HG03280 (cell line): ENCODE results near the gene ZNF827.
A peak's percentile ranks its signal among the peaks of the same experiment; 100 is the strongest.

Source experiments
- ATAC-seq: cut with Tn5 transposase; IDR thresholded peaks from one replicate; pipeline ENCODE4 v1.9.1; 2021; ENCODE audit warnings: mild to moderate bottlenecking, moderate library complexity; ENCODE audit not compliant: unreplicated experiment

Gene ZNF827

DNA sequence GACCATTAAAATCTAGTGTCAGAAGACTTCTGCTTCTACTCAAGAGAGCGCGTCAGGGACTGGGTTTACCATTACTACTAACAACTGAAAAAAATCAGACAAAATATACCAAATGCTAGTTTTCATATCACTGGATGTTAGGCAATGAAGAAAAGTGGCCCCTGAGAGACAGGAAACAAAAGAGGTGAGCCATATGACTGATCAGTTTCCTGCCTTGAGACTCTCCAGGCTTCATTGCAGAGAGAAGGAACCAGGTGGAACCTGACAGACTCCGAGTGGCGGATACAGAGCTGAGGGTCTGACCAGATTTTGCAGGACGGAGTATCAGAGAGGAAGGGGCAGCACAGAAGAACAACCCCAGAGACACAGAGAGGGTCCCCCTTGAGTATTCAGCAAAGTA is 172.3 kb downstream of the ZNF827 start:
- ATAC-seq, result no peak

DNA sequence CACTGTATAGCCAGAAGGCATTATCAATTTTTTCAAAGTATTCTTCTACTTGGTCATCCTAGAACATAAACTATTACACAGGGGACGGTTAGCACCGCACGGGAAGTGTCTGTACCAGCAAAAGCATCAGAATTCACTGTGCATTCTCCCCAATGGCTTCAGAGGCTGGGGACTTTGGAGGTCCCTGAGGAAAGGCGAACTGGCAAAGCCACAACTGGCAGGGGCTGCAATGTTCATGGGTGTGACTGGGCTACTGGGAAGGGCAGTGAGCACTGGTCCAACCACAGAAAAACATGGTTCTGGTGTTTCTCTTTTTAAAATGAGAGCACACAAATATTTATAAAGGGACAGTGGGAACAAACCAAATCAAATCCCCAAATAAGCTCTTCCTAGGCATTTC is 175.2 kb downstream of the ZNF827 start:
- no peak for ATAC-seq

DNA sequence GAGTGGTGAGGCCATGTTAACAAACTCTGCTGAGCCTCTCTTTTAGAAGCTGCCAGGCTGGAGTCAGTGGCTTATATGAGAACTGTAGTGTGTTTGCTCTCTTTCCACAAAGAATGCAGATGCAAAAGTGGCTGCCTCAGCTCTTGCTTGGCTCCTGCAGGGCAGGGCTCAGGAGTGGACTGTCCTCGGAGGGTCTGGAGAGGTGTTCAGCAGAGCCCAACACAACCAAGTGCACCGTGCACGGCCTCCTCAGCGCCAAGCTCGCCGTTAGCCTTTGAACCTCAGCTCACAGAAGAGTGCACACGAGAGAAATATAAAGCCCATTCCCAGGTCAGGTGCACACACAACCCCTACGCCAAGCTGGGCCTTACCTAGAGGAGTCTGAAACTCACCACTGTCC is 175.9 kb downstream of the ZNF827 start:
- no peak for ATAC-seq

DNA sequence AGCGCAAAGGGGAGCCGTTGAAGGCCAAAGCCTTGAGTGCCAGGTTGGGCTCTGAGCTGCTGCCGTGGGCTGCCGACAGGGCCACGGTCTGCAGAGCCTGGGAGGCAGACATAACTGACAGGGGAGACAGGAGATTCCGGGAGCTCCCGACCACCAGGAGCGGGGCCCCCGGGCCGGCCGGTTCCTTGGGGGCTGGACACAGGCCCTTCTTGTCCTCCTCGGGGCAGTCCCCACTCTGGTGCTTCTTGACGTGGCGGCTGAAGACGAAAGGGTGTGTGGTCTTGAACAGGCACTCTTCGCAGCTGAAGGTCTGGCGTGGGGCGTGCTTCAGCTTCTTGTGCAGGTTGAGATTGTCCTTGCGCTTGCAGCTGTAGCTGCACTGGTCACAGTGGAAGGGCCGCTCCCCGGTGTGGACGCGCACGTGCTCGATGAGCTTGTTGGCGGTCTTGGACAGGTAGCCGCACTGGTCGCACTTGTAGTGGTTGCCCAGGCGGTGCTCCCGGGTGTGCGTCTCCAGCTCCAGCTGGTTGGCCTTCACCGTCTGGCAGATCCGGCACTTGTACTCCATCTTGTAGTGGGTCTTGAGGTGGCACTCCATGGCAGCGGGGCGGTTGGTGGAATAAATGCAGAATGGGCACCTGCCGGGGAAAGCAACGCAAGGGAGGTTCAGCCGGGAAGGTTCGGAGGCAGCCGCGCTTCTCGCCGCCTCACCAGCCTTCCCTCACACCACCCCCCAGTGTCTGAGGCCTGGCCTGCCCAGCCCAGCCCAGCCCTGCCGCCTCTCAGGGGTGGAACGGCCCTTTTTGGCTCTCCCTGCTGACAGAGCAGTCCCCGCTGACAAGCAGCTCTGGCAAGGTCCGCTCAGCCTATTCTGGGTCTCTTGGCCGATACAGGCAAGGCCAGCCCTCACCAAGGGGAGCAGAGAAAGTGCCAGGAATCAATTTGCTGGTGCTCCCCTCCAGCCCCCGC is 177.4 kb downstream of the ZNF827 start:
- no peak for ATAC-seq

DNA sequence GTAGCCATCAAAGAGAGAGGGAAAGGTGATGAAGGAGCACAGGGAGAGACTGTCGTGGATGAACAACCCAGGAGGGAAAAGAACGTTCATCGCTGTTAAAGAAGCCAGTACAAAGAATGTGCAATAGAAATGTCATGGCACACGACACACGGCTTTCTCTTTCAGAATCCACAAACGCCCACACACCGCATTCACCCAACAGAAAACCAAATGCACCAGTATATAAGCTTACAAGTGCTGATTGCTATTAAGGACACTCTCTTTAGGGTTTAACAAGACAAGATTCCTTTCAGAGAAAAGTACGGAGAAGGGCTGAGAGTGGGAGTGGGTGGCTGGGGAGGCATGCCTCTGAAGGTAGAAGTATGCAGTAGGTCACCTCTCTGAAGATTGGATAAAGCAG is 178.4 kb downstream of the ZNF827 start:
- ATAC-seq, result no peak

DNA sequence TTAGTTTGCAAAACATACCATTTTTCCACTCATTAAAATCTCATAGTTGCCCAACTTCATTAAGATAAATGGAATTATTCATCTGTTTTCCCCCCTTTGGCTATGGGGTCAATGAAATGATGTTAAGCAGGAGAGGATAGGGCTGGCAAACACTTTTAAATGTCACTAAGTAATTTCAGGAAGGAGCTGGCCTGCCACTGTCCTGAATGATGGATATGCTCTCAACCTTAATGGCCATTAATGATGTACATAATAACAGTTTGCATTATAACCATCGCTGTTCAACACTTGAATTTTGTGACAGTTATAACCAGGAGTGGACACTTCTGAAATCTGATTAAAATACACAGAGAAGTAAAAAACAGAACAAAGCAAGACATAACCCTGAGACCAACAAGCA is 181.4 kb downstream of the ZNF827 start:
- no peak for ATAC-seq

DNA sequence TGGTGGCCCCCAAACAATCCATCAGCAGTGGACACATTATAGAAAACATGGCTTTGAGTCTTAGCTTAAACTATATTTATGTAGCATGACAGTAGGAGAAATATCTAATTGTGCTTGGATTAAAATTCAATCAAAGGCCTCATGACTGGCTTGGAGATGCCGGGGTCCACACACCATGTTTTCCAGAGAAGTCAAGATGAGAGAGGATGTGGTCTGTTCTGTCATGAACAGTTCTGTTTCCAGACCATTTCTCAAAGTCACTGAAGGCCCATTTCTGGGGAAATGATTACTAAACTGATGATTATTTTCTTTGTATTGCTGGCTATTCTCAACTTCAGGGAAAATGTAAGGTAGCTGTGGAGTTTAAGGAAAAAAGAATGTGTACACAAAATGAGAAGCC is 182.4 kb downstream of the ZNF827 start:
- ATAC-seq, result no peak

DNA sequence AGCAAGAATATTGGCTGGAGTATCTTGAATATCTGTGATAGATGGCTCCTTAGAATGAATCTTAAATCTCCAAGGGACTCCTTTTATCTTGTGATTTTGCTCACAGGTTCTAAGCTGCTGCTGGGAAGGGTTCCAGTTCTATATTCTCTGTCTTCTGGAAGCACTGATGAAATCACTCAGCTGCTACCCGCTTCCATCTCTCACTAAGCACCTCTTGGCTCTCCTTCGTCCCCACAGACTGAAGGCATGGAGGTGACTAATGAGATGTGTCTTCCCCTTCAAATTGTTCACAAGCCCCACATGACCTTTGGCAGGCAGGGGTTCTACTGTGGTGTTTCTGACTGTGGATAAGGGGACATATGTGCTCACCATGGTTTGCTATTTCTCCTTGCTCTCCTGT is 182.8 kb downstream of the ZNF827 start:
- no peak for ATAC-seq

DNA sequence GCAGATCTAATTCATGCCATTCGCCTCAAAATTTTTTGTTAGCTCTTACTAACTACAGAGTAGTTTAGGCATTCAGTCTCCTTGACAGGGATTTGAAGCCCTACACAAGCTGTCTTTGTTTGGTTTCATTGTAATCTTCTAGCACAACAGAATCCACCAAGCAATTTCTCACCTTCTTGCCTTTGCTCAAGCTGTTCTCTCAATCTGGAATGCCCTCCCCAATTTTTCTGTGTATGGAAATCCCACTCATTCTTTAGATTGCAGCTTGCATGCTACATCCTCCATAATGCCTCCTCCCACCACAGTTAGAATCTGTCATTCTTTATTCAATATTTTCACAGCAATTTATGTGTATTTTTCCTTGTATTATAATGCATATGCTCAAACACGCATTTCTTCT is 195.0 kb downstream of the ZNF827 start:
- no peak for ATAC-seq

DNA sequence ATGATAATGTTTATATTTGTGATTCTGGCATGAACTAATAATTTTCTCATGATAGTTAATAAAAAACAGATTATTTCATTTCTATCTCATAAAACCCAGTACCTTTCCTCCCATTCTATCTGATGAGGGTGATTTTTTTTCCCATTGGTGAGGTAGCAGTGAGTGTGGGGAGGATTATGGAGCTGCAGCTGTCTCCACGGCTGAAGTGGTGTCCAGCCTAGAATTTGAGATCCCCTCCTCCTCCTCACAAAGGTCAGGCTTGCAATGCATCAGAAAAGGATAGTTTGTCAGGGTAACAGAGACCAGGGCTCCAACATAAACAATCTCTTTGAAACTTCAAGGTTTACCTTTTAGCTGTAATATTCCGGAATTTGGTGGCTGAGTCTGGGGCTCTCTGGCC is 197.8 kb downstream of the ZNF827 start:
- ATAC-seq, result no peak

DNA sequence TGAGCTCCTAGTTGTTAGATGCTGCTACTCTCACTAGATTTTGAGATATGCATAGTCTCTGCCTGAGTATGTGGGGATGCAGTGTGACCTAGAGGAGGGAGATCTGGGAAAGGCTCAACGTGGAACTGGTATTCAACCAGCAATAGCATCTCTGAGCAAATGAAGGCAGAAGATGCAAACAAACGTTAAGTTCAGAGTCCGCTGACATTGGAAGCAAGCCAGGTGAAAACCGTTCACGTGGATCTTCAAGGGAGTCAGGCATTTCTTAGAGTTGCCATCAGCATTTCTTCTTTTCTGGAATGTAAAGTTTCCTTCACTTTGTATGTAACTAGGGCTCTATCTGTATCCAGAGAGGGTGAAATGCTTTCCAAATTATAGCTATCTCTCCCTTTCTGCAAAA is 198.8 kb downstream of the ZNF827 start:
- no peak for ATAC-seq

DNA sequence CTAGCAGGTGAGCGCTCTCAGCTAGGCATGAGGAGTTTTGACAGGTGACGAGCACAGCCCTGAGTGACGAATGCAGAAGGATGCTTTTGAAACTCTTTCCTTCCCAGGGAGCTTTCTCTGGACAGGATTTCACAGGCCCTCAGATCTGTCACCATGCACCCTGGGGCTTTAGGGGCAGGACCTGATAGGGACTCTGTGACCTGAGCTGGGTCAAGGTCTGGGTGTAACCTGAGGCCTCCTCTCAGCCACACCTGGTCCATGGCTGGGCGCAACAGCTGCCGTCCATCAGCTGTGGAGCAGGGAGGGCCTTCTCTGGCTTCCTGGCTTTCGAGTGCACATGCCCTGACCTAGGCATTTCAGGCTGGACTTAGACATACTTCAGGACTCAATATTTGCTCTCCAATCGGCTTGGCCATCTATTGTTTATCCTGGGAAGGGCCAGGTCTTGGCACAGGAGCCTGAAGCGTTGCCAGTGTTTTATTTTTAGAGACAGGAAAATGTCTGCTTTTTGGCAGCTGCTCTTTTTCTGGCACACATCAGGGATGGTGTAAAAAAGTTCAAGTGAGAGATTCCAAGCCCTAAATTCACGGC is 202.3 kb downstream of the ZNF827 start:
- ATAC-seq, result no peak

DNA sequence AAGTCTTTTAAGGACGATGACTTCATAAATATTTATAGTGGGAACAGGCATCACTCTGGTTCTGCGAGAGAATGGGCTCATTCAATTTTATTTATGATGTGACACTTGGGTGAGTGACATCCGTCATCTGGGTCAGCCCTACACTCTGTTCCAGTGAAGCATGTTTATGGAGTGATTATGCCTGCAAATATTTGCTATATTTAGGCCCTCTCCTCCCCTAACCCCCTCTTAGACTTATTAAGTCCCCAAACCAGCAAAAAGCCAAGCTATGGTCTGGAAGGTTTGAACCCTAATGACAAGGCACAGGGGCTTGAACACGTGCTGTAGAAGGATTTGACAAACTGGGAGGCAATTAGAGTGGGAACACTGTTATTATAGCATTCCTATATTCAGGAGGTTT is 202.8 kb downstream of the ZNF827 start:
- no peak for ATAC-seq

DNA sequence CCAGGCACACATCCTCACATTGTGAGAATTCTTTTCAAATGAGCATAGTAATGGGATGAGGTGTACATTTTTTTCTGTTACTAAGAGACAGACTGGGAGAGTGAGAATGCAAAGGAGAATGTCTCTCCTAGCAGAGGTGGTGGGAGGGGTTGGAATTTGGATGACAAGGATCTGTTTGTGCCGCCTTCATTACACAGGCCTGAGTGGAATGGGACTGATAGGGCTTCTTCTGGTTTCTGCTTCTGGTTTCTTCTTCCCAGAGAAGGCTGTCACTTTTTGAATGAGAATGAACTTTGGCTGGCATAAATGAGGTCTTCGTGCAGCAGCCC is 203.3 kb downstream of the ZNF827 start:
- ATAC-seq, result no peak

DNA sequence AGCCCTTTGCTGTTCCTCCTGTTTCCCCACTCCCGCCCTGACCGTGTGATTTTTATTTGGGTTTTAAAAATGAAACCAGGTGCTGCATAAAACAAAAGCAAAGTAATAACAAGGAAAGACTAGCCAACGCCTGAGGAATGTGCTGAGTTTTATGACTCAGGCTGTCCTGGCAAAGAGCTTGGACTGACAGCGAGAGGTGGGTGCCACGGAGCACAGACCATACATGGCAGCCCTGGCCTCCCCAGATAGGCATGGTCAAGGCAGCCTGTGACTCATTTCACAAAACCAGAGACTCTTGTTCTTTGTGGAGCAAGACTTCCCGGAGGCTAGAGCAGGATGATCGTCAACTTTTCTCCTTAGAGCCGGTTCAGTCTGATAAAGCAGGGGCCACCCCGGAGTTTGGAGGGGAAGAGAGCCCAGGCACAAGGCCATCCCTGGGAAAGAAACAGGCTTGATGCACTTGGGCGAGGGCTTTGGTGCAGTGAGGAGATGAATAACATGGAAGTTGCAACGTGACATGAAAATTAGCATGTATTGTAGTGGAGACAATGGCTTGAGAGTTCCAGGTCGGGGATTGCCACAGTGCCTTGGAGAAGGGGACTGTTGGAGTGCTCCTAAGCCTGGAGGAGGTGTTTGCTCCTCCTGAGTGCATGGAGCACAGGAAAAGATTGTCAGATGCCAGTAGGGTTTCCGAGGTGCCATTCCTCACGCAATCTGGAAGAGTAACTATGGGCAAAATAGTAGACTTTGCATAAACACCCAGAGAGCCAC is 203.9 kb downstream of the ZNF827 start:
- no peak for ATAC-seq

DNA sequence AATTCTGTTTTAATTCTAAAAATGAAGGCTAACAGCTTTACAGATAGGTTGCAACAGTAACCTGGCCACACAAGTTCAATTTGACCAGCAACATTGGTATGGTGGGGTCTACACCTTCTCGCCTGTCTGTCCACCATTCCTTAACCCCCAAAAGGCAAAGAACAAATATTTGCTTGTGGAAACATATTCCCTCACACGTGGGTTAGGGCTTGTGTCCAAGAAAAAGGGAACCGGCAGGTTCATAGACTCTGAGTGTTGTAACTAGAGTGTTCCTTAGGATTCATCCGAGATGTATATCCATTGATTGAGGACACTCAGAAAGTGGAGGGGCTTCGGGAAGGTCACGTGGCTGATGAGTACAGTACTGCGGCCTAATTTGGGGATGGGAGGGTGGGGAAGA is 204.6 kb downstream of the ZNF827 start:
- no peak for ATAC-seq

DNA sequence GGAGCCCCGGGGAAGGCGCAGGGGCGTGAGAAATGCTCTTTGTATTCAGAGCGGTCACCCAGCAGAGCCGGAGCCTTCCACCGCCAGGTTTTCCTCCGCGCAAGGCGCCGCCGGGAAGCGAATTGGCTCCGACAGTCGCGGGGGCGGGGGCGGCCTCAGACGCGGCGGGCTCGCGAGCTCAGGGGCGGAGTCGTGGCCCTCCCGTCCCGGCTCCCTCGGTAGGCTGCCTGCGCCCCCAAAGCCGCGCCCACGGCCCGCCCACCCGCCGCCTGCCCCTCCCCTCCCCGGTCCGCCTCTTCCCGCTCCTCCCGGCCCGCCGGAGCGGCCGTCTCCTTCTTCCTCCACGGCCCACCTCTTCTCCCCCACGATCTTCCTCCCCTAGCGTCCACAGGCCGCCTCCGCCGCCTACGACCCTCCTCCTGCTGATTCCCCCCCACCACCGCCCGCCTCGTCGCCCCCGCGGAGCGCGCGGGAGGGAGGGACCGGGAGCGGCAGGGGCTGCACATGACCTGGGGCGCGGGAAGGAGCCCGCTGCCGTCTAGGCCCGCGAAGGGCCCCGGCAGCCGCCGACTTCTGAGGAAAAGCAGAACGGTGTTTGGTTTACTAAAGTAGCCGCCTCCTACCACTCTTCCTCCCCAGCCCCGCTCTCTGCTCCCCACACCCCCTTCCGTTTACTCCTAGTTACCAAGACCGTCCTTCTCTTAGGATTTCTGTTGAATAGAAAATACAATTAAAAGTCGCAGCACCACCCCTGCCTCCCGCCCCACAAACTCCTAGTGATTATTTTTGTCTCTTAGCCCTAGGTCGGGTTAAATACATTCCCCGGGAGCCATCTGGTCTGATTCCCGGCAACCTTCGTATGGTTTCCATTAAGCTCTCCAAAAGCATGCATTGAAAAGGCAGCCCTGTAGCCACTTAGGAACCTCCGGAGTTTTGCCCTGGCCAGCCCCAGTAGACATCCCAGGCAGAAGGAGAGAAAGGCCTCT is 205.4 kb downstream of the ZNF827 start:
- ATAC-seq, result peak; percentile 96

DNA sequence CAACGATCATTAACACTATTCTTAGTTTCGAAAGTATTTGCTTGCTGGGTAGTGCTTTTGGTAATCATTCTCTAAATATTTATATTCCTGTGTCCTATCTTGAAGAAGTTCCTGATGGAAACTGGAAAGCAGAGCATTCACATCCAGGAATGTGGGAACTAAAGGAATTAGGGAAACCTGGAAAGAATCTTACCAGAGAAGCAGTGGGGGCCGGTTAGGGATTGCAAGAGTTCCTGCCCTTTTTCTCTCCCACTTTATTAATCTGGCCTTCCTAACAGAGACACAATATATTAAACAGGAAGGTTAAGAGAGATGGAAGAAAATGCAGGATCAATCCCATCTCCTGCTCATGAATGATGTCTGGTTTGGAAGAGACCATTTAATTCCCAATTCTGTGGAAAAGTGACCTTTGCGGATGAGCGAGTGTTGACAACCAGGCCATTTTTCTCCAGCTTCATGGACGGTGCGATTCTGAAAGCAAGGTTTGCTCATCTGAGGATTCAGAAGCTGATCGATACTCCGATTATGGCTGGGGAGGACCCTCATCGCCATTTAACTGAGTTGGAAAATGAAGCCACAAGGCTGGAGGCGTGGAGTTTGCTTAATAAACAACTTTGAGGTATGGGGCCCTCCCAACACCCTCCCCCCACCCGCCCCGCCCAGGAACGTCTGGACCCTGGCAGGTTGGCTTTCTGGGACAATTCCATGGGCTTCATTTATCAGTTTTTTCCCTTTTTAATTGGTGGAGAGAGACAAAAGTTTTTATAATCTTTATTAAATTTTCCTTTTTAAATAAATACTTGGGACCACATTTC is 206.4 kb downstream of the ZNF827 start:
- no peak for ATAC-seq

DNA sequence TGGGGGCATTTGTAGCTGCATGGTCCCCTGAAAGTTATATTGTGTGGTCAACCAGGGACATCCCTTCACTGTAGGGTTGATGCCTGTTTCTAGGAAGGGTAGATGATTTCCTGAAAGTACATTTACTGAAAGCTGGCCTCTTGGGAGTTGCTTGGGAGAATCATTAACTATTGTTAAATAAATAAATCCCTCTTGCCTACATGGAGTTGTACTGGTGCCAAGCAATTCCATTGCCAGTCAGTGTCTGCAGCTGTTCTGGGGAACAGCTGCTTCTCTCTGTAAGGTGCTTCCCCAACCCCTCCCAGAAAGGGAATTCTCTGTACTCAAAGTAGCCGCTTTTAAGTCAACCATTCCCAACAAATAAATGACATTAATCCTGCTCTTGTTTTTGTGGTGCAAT is 207.6 kb downstream of the ZNF827 start:
- no peak for ATAC-seq

DNA sequence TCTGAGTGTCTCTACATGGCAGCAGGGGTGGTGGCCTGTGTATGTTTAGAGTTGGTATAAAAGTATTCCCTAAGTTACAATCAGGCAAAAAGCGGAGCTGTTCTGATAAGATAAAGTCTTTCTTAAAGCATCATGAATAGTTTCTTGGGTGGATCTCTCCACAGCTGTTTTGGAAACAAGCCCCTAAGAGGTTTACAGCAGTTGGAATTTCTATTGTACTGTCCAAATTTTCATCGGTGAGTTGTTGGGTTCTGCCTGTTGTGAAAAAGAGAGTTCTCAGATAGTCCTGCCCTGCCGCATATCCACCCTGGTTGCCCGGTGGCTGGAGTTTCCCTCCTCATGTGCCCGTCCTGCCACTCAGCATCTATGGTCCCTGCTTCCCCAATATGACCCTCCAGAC is 208.6 kb downstream of the ZNF827 start:
- no peak for ATAC-seq
